ENCODE data around the gene PALD1. TPM values are rescaled to one million over a fixed set of nuclear protein-coding genes. Genes with fewer than 3 reads are reported as not detected.
A peak's percentile ranks its signal among the peaks of the same experiment; 100 is the strongest.

The PALD1 gene
- total RNA-seq, 3 donors from 2014 or later (not counting 1 experiment from before 2014, with no cell fraction given) = 0.21 TPM; not detected in 2

DNA sequence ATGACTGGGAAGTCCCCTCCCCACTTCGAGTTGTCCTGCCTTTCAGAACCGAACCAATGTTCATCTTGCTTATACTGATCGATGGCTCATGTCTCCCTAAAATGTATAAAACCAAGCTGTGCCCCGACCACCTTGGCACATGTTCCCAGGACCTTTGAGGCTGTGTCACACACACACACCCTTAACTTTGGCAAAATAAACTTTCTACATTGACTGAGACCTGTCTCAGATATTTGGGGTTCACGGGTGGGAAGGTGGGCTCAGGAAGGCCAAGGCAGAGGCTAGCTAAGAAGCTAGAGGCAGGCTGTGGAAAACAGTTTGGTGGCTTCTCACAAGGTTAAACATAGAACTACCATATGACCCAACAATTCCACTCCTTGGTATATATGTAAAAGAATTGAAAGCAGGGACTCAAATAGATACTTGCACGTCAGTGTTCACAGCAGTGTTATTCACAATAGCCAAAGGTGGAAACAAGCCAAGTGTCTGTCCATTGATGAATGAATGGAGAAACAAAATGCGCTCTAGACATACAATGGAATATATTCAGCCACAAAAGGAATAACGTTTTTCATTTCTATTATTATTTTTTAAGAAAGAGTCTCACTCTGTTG lies 108.6 kb downstream of the PALD1 start:
- Histone ChIP-seq H3K27ac (ENCODE audit: low read length) (no peak overlapping the region), H3K36me3 (ENCODE audit: control insufficient read depth, insufficient read depth, low read length) (no peaks in the 10 kb centered on the region), H3K4me3 (ENCODE audit: low read length) (no peak overlapping the region), H3K9me3 (ENCODE audit: control insufficient read depth, insufficient read depth, low read length) (no peaks in the 10 kb centered on the region), H3K4me1 (ENCODE audit: control insufficient read depth, insufficient read depth, low read length) (peaks cover 23% of the 10 kb centered on the region), H3K27me3 (ENCODE audit: control insufficient read depth, insufficient read depth, low read length) (no peaks in the 10 kb centered on the region)
- intact Hi-C loops (cut with micrococcal nuclease) = no loop called here
- 90% methylated on average over 8 of the region's 8 CpGs for WGBS (ENCODE audit: insufficient coverage)
- no peaks in the 10 kb centered on the region for H3K9me3 Mint-ChIP-seq
- H3K27ac Mint-ChIP-seq = no peak overlapping the region
- H3K36me3 Mint-ChIP-seq = no peaks in the 10 kb centered on the region
- no peak for DNase-seq
- TF ChIP-seq, protein P1, sequence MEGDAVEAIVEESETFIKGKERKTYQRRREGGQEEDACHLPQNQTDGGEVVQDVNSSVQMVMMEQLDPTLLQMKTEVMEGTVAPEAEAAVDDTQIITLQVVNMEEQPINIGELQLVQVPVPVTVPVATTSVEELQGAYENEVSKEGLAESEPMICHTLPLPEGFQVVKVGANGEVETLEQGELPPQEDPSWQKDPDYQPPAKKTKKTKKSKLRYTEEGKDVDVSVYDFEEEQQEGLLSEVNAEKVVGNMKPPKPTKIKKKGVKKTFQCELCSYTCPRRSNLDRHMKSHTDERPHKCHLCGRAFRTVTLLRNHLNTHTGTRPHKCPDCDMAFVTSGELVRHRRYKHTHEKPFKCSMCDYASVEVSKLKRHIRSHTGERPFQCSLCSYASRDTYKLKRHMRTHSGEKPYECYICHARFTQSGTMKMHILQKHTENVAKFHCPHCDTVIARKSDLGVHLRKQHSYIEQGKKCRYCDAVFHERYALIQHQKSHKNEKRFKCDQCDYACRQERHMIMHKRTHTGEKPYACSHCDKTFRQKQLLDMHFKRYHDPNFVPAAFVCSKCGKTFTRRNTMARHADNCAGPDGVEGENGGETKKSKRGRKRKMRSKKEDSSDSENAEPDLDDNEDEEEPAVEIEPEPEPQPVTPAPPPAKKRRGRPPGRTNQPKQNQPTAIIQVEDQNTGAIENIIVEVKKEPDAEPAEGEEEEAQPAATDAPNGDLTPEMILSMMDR (IDR thresholded peaks at IDR 0.05) = no peak
- H3K4me3 Mint-ChIP-seq = no peak overlapping the region
- no peaks in the 10 kb centered on the region for H3K27me3 Mint-ChIP-seq (ENCODE audit: low read depth in 2 of 2)
- H3K4me1 Mint-ChIP-seq = peaks cover 40 to 63% of the 10 kb centered on the region in 2 donors
- ATAC-seq = no peak

DNA sequence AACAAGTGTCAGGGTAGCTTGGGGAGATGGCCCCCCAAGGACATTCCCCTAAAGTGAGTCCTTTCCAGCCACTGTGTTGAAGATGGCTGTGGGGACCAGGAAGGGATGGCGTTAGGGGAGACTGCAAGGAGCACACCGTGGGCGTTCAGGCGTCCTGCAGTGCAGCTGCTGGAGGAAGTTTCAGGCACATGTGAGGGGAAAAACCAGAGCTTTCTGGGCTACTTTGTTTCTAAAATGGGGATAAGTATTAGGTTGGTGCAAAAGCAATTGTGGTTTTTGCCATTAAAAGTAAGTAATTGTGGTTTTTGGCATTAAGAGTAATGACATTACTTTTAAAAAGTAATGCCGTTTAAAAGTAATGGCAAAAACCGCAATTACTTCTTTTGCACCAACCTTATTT lies 109.7 kb downstream of the PALD1 start:
- ATAC-seq = no peak
- H3K27me3 ChIP-seq (ENCODE audit: control insufficient read depth, insufficient read depth, low read length) = no peaks in the 10 kb centered on the region
- peak overlapping the region in 1 of 2 donors; percentile 13 for H3K27ac Mint-ChIP-seq
- no peaks in the 10 kb centered on the region for H3K9me3 Mint-ChIP-seq
- no peak overlapping the region for H3K27ac ChIP-seq (ENCODE audit: low read length)
- no peaks in the 10 kb centered on the region for H3K27me3 Mint-ChIP-seq (ENCODE audit: low read depth in 2 of 2)
- H3K4me3 ChIP-seq (ENCODE audit: low read length) = no peak overlapping the region
- no peaks in the 10 kb centered on the region for H3K36me3 Mint-ChIP-seq
- peaks cover 34% of the 10 kb centered on the region for H3K4me1 ChIP-seq (ENCODE audit: control insufficient read depth, insufficient read depth, low read length)
- no peaks in the 10 kb centered on the region for H3K36me3 ChIP-seq (ENCODE audit: control insufficient read depth, insufficient read depth, low read length)
- H3K4me1 Mint-ChIP-seq = peaks cover 51 to 74% of the 10 kb centered on the region in 2 donors
- H3K4me3 Mint-ChIP-seq = no peak overlapping the region
- no peak for DNase-seq
- no peaks in the 10 kb centered on the region for H3K9me3 ChIP-seq (ENCODE audit: control insufficient read depth, insufficient read depth, low read length)
- intact Hi-C loops (cut with micrococcal nuclease) = no loop called here
- 31% methylated on average over 4 of the region's 6 CpGs for WGBS (ENCODE audit: insufficient coverage)
- TF ChIP-seq, protein P1 (IDR thresholded peaks at IDR 0.05) = no peak

DNA sequence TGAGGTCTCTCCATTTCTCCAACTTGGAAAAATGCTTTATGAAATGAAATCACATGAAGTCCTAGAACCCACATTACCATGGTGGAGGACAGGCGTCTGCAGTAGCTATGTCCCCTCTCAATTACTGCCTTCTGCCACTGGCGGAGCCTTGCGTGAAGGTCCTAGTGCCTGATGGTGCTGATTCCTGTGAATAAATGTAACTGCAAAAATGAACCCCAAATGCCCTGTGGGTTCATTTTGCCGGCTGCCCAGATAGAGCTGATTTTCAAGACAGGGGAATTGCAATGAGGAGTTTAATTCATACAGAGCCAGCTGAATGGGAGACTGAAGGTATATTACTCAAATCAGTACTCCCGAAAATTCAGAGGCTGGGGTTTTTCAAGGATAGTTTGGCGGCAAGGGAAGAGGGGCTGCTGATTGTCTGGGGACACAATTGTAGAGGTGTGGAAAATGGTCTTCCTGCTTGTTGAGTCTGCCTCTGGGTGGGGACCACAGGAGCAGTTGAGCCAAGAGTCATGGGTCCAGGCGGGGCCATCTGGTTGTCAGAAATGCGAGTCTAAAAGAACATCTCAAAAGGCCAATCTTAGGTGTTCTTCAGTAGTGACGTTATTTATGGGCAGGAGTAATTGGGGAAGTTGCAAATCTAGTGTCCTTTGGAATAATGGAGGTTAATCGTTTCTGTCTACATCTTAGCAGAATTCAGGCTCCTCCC lies 110.4 kb downstream of the PALD1 start:
- H3K27ac ChIP-seq (ENCODE audit: low read length) = no peak overlapping the region
- H3K4me1 ChIP-seq (ENCODE audit: control insufficient read depth, insufficient read depth, low read length) = peaks cover 42% of the 10 kb centered on the region
- H3K9me3 ChIP-seq (ENCODE audit: control insufficient read depth, insufficient read depth, low read length) = no peaks in the 10 kb centered on the region
- WGBS (ENCODE audit: insufficient coverage) = 82% methylated on average over 9 of the region's 10 CpGs
- peak overlapping the region in 1 of 2 donors; percentile 13 for H3K27ac Mint-ChIP-seq
- no peaks in the 10 kb centered on the region for H3K36me3 ChIP-seq (ENCODE audit: control insufficient read depth, insufficient read depth, low read length)
- peaks cover 58 to 81% of the 10 kb centered on the region in 2 donors for H3K4me1 Mint-ChIP-seq
- H3K4me3 Mint-ChIP-seq = no peak overlapping the region
- intact Hi-C loops (cut with micrococcal nuclease) = no loop called here
- H3K9me3 Mint-ChIP-seq = no peaks in the 10 kb centered on the region
- no peaks in the 10 kb centered on the region for H3K27me3 ChIP-seq (ENCODE audit: control insufficient read depth, insufficient read depth, low read length)
- no peak overlapping the region for H3K4me3 ChIP-seq (ENCODE audit: low read length)
- DNase-seq (no peak), ATAC-seq (no peak)
- no peaks in the 10 kb centered on the region for H3K27me3 Mint-ChIP-seq (ENCODE audit: low read depth in 2 of 2)
- TF ChIP-seq, protein P1 (IDR thresholded peaks at IDR 0.05) = no peak
- H3K36me3 Mint-ChIP-seq = no peaks in the 10 kb centered on the region

Measured in natural killer cell (primary cell).